ENCODE data around the gene ROR2.

ROR2 gene

DNA sequence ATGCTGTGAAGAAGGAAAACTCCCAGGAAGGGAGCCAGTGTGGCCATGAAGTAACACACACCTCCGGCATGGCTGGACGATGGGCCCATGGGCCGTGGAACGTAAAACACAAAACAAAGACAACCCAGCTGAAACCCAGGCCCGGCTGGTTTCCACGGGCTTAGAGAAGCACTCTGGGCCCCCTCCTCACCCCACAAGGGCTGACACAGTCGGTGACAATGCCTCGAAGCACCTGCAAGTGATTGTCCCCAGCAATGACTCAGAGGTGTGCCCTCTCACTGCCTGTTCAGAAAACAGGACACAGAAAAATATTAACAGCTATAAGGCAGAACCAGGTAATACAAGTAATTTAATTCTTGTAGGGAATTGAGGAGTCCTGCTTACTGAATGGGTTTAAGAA lies 135.3 kb downstream of the ROR2 start:
- TF ChIP-seq, protein P1, sequence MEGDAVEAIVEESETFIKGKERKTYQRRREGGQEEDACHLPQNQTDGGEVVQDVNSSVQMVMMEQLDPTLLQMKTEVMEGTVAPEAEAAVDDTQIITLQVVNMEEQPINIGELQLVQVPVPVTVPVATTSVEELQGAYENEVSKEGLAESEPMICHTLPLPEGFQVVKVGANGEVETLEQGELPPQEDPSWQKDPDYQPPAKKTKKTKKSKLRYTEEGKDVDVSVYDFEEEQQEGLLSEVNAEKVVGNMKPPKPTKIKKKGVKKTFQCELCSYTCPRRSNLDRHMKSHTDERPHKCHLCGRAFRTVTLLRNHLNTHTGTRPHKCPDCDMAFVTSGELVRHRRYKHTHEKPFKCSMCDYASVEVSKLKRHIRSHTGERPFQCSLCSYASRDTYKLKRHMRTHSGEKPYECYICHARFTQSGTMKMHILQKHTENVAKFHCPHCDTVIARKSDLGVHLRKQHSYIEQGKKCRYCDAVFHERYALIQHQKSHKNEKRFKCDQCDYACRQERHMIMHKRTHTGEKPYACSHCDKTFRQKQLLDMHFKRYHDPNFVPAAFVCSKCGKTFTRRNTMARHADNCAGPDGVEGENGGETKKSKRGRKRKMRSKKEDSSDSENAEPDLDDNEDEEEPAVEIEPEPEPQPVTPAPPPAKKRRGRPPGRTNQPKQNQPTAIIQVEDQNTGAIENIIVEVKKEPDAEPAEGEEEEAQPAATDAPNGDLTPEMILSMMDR (IDR thresholded peaks at IDR 0.05; ENCODE audit: low read depth, low read length, missing control alignments), result no peak
- H3K4me3 ChIP-seq (replicated peaks; ENCODE audit: low read depth, low read length), result no peak overlapping the region
- DNase-seq (ENCODE audit: extremely low read depth, low read depth), result no peak

DNA sequence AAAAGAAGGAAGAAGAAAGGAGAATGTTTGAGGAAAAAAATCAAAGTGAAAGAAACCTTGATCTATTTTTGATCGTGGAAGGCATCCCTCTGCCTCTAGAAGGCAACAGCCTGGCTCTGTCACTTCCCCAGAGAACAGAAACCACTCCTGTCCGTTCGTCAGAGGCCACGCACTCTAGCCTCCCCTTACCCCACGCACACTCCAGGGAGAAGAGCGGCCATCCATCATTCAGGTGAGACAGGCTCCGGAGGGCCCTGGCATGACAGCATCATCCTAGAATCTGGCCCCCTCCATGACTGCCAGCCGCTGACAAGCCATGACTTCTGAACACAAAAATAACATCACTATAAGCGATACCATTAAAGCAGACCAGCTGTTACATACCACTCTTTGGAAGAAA lies 135.8 kb downstream of the ROR2 start:
- TF ChIP-seq, protein P1 (IDR thresholded peaks at IDR 0.05; ENCODE audit: low read depth, low read length, missing control alignments), result no peak
- DNase-seq (ENCODE audit: extremely low read depth, low read depth), result no peak

DNA sequence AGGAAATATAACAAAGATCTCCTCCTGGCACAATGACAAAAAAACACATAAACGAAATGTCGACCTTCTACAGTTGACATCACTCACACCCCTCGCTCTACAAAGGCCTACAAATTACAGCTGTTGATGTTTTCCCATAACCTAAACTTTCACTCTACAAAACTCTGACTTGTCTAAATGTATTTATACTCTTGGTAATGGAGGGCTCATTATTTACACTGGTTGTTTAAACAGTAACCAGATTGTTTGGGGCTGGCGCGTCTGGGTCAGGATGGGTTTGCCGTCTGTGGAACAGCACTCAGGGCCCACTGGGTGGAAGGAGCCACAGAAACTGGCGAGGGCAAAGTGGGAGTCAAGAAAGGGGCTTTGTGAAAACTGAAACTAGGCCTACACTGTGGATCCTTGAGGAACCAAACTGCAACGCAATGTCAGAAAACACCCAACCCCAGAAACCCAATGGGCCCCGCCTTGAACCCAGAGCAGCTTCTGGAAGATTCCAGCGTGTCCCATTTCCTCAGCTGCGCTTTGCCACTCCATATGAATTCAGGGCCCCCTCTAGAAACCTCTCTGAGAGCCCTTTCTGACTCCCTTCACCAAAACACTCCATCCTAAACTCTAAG lies 136.7 kb downstream of the ROR2 start:
- no peak overlapping the region for H3K4me3 ChIP-seq (replicated peaks; ENCODE audit: low read depth, low read length)
- DNase-seq (ENCODE audit: extremely low read depth, low read depth), result no peak
- TF ChIP-seq, protein P1 (IDR thresholded peaks at IDR 0.05; ENCODE audit: low read depth, low read length, missing control alignments), result no peak

More for the DNA sequence above, 135.8 kb downstream of the ROR2 start:
- no peak overlapping the region for H3K4me3 ChIP-seq (replicated peaks; ENCODE audit: low read depth, low read length)

DNA sequence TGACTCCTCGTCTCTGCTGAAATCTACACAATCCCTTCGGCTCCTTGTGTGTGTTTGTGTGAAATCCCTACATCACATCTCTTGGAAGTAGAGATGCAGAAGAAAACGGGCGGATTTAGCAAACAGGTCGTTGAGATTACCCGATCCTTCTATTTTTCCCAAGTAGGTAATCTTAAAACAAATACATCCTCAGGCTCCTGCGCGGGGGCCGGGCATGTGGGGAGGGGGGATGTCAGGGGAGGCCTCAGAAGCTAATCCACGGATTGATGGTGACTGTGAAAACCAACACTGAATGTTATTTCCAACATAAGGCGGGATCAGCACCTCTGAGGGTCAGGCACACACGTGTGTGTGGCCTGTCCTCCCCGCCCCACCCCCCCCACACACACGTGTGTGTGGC lies 137.8 kb downstream of the ROR2 start:
- DNase-seq (ENCODE audit: extremely low read depth, low read depth), result no peak
- H3K4me3 ChIP-seq (replicated peaks; ENCODE audit: low read depth, low read length), result no peak overlapping the region
- TF ChIP-seq, protein P1 (IDR thresholded peaks at IDR 0.05; ENCODE audit: low read depth, low read length, missing control alignments), result no peak

DNA sequence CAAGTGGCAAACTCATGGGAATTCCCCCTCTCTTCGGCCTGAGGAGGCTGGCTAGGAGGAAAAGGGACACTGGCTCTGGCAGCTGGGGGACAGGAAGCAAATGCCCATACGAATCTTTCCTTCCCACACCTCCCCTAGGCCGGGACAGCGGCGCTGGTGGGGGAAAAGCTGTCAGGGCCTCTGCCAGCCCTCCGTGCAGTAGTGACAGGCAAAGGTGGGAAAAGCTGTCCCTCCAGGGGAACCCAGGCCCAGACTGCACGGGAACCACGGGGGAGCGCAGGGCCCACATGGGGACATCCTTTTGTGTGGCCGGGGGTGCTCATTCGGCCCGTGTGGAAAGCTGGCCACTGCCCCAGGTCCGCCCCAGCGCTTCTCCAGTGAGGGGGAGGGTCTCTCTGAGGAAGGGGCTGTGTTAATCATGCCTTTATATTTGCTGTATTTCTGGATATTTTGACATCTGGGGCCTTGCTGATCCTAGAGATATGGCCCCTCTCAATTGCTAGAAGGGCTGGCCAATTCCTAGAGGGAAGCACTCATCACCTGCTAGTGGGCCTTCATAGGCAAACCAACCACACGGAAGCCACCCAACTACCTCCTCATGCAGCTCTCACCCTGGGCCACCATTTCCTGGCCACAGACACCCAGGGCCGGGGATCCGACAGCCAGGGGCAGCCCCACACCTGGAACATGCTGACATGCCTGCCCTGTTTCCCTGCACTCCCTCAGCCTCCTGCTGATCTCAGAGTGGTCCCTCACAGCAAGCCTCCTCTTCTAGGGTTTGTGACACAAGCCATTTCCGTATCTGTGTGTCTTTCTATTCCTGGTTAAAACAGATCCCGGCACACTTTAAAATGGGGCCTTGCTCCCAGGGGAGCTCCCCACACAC lies 138.8 kb downstream of the ROR2 start:
- no peak overlapping the region for H3K4me3 ChIP-seq (replicated peaks; ENCODE audit: low read depth, low read length)
- DNase-seq (ENCODE audit: extremely low read depth, low read depth), result no peak
- TF ChIP-seq, protein P1 (IDR thresholded peaks at IDR 0.05; ENCODE audit: low read depth, low read length, missing control alignments), result no peak

DNA sequence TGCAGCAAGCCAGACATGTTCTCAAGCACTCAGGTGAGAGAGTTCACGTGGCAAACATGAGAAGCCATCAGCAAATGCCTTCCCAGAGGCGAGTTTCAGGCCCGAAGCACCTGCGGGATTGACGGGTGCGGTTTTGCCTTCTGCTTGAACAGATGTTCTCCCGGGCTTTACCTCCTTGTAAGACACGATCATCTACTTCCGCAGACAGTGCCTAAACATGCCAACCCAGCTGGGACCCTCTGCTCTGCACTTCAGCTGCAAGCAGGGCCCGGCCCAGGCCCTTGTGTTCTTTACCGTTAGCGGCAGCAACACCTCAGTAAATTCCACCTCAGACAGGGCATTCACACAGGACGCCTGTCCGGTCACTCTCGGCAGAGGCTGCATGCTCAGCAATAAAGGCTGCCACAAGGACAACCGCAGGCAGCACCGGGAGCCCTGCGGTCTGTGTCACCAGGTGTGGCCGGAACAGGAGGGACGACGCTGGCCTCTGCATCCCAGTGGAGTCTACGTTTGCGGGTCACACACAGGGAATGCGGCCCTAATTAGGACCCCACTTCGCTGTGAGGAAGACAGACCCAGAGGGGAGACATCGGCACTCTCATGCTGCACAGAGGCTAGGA lies 139.6 kb downstream of the ROR2 start:
- DNase-seq (ENCODE audit: extremely low read depth, low read depth), result no peak
- H3K4me3 ChIP-seq (replicated peaks; ENCODE audit: low read depth, low read length), result no peak overlapping the region
- TF ChIP-seq, protein P1 (IDR thresholded peaks at IDR 0.05; ENCODE audit: low read depth, low read length, missing control alignments), result no peak

All from HFF-Myc (cell line).